Measurements from ENCODE around the gene SLC15A3.

SLC15A3 gene

GRCh38 chr11:60970890-60971289 lies 18.9 kb upstream of the SLC15A3 start:
- Histone ChIP-seq H3K9me3 (replicated peaks in 1 of 11) (peaks cover 6 to 17% (median 10%) of the 10 kb centered on the region in 11 experiments; a peak in 15 of 22 replicates), H3K27me3 (peaks cover 20 to 39% (median 31%) of the 10 kb centered on the region in 11 experiments), H3K4me2 (peak overlapping the region in 9 of 11 experiments; percentile 57 to 93 (median 81); a peak in 17 of 22 replicates), H3K4me1 (peaks cover 22 to 41% (median 32%) of the 10 kb centered on the region in 10 experiments), H4K20me1 (0 out of 22 replicates have a peak, but pooled peaks cover 0 to 4% (median 0%) of the 10 kb centered on the region in 11 experiments), H3K27ac (no peak overlapping the region), H3K4me3 (no peak overlapping the region), H3K36me3 (no peaks in the 10 kb centered on the region), H3K9ac (no peak overlapping the region)
- TF ChIP-seq Cebpa-rat (IDR thresholded peaks at IDR 0.05) = no peak

- H3K4me1 ChIP-seq = peaks cover 22 to 41% (median 32%) of the 10 kb centered on the region in 10 experiments
- H3K9ac ChIP-seq = no peak overlapping the region
- 0 out of 22 replicates have a peak, but pooled peaks cover 0 to 4% (median 0%) of the 10 kb centered on the region in 11 experiments for H4K20me1 ChIP-seq
- no peak overlapping the region for H3K27ac ChIP-seq
- no peaks in the 10 kb centered on the region for H3K36me3 ChIP-seq
- TF ChIP-seq Cebpa-rat (IDR thresholded peaks at IDR 0.05) = no peak
- H3K4me2 ChIP-seq = peak overlapping the region in 9 of 11 experiments; percentile 28 to 93 (median 81); a peak in 16 of 22 replicates
- no peak overlapping the region for H3K4me3 ChIP-seq
- peaks cover 20 to 39% (median 31%) of the 10 kb centered on the region in 11 experiments for H3K27me3 ChIP-seq
- H3K9me3 ChIP-seq (replicated peaks in 1 of 11) = peaks cover 6 to 17% (median 10%) of the 10 kb centered on the region in 11 experiments; a peak in 15 of 22 replicates
Measured at GRCh38 chr11:60970369-60970774, 18.4 kb upstream of the SLC15A3 start.

- H4K20me1 ChIP-seq = 0 out of 22 replicates have a peak, but pooled peaks cover 0 to 4% (median 0%) of the 10 kb centered on the region in 11 experiments
- peaks cover 6 to 17% (median 10%) of the 10 kb centered on the region in 11 experiments; a peak in 15 of 22 replicates for H3K9me3 ChIP-seq (replicated peaks in 1 of 11)
- H3K27me3 ChIP-seq = peaks cover 11 to 24% (median 19%) of the 10 kb centered on the region in 11 experiments
- H3K4me3 ChIP-seq = no peak overlapping the region
- no peak for TF ChIP-seq Cebpa-rat (IDR thresholded peaks at IDR 0.05)
- H3K36me3 ChIP-seq = no peaks in the 10 kb centered on the region
- H3K4me2 ChIP-seq = no peak overlapping the region
- H3K4me1 ChIP-seq = peaks cover 21 to 31% (median 24%) of the 10 kb centered on the region in 10 experiments
- no peak overlapping the region for H3K27ac ChIP-seq
- H3K9ac ChIP-seq = no peak overlapping the region
Measured at GRCh38 chr11:60968223-60968622, 16.2 kb upstream of the SLC15A3 start.

- Histone ChIP-seq H3K9me3 (replicated peaks in 1 of 11) (peaks cover 6 to 17% (median 10%) of the 10 kb centered on the region in 11 experiments; a peak in 15 of 22 replicates), H4K20me1 (no peaks in the 10 kb centered on the region), H3K4me3 (no peak overlapping the region), H3K4me2 (peak overlapping the region in 3 of 11 experiments; percentile 13 to 54 (median 47); a peak in 4 of 22 replicates), H3K36me3 (no peaks in the 10 kb centered on the region), H3K27ac (no peak overlapping the region), H3K4me1 (peaks cover 15 to 27% (median 16%) of the 10 kb centered on the region in 10 experiments), H3K9ac (no peak overlapping the region), H3K27me3 (peaks cover 0 to 11% (median 6%) of the 10 kb centered on the region in 11 experiments; a peak in 13 of 22 replicates)
- TF ChIP-seq Cebpa-rat (IDR thresholded peaks at IDR 0.05) = no peak
Measured at GRCh38 chr11:60966890-60967289, 14.9 kb upstream of the SLC15A3 start.

GRCh38 chr11:60964801-60965200 lies 12.8 kb upstream of the SLC15A3 start:
- Histone ChIP-seq H3K4me3 (no peak overlapping the region), H3K27ac (no peak overlapping the region), H3K27me3 (no peaks in the 10 kb centered on the region), H3K9me3 (replicated peaks in 1 of 11) (peaks cover 6 to 17% (median 11%) of the 10 kb centered on the region in 11 experiments; a peak in 15 of 22 replicates), H4K20me1 (no peaks in the 10 kb centered on the region), H3K36me3 (no peaks in the 10 kb centered on the region), H3K4me1 (peaks cover 4 to 10% (median 7%) of the 10 kb centered on the region in 10 experiments; a peak in 17 of 20 replicates), H3K9ac (no peak overlapping the region), H3K4me2 (no peak overlapping the region)
- TF ChIP-seq Cebpa-rat (IDR thresholded peaks at IDR 0.05) = no peak

GRCh38 chr11:60960405-60960804 lies 8.4 kb upstream of the SLC15A3 start:
- H3K4me3 ChIP-seq = no peak overlapping the region
- peaks cover 13 to 32% (median 27%) of the 10 kb centered on the region in 10 experiments for H3K4me1 ChIP-seq
- no peaks in the 10 kb centered on the region for H4K20me1 ChIP-seq
- H3K27ac ChIP-seq = peak overlapping the region in 2 of 11 experiments; percentile 57 to 60; a peak in 2 of 22 replicates
- H3K4me2 ChIP-seq = peak overlapping the region in 8 of 11 experiments; percentile 25 to 72 (median 64); a peak in 14 of 22 replicates
- no peak for TF ChIP-seq Cebpa-rat (IDR thresholded peaks at IDR 0.05)
- H3K36me3 ChIP-seq = no peaks in the 10 kb centered on the region
- 0 out of 22 replicates have a peak, but pooled peaks cover 0 to 6% (median 0%) of the 10 kb centered on the region in 11 experiments for H3K9me3 ChIP-seq (replicated peaks in 1 of 11)
- peak overlapping the region in 1 of 11 experiments; percentile 1; a peak in 1 of 22 replicates for H3K9ac ChIP-seq
- no peaks in the 10 kb centered on the region for H3K27me3 ChIP-seq

- no peaks in the 10 kb centered on the region for H4K20me1 ChIP-seq
- H3K27ac ChIP-seq = peak overlapping the region in 4 of 11 experiments; percentile 0 to 60 (median 44); a peak in 2 of 22 replicates
Measured at GRCh38 chr11:60959431-60959830, 7.5 kb upstream of the SLC15A3 start.

GRCh38 chr11:60957188-60957587 lies 5.2 kb upstream of the SLC15A3 start:
- Histone ChIP-seq H3K4me2 (no peak overlapping the region), H3K27me3 (no peaks in the 10 kb centered on the region), H3K9ac (no peak overlapping the region), H3K4me1 (peaks cover 42 to 63% (median 50%) of the 10 kb centered on the region in 10 experiments), H3K4me3 (no peak overlapping the region), H3K36me3 (no peaks in the 10 kb centered on the region), H3K27ac (no peak overlapping the region), H3K9me3 (replicated peaks in 1 of 11) (0 out of 22 replicates have a peak, but pooled peaks cover 0 to 6% (median 0%) of the 10 kb centered on the region in 11 experiments), H4K20me1 (no peaks in the 10 kb centered on the region)
- TF ChIP-seq Cebpa-rat (IDR thresholded peaks at IDR 0.05) = no peak

More at GRCh38 chr11:60959431-60959830, 7.5 kb upstream of the SLC15A3 start:
- Histone ChIP-seq H3K9me3 (replicated peaks in 1 of 11) (0 out of 22 replicates have a peak, but pooled peaks cover 0 to 6% (median 0%) of the 10 kb centered on the region in 11 experiments), H3K9ac (no peak overlapping the region; a peak in 1 of 22 replicates), H3K4me1 (peaks cover 23 to 40% (median 28%) of the 10 kb centered on the region in 10 experiments), H3K36me3 (no peaks in the 10 kb centered on the region), H3K4me3 (no peak overlapping the region), H3K27me3 (no peaks in the 10 kb centered on the region), H3K4me2 (peak overlapping the region in 9 of 11 experiments; percentile 2 to 72 (median 58); a peak in 17 of 22 replicates)
- peak in 1 of 11 experiments; percentile 46; a peak in 1 of 22 replicates for TF ChIP-seq Cebpa-rat (IDR thresholded peaks at IDR 0.05)

- Histone ChIP-seq H3K27me3 (no peaks in the 10 kb centered on the region), H3K4me2 (peak overlapping the region in 5 of 11 experiments; percentile 5 to 100 (median 78); a peak in 8 of 22 replicates), H3K27ac (no peak overlapping the region), H3K4me1 (peaks cover 42 to 72% (median 65%) of the 10 kb centered on the region in 10 experiments), H3K9ac (no peak overlapping the region), H3K4me3 (no peak overlapping the region), H3K36me3 (peaks cover 0 to 5% (median 0%) of the 10 kb centered on the region in 11 experiments; a peak in 1 of 22 replicates), H4K20me1 (peaks cover 0 to 6% (median 0%) of the 10 kb centered on the region in 11 experiments; a peak in 5 of 22 replicates), H3K9me3 (replicated peaks in 1 of 11) (0 out of 22 replicates have a peak, but pooled peaks cover 0 to 4% (median 0%) of the 10 kb centered on the region in 11 experiments)
- TF ChIP-seq Cebpa-rat (IDR thresholded peaks at IDR 0.05) = no peak
Measured at GRCh38 chr11:60955571-60955970, 3.6 kb upstream of the SLC15A3 start.

All from BLaER1 treated with 17β-estradiol and CSF1 and Interleukin-3, amounts not matched to agents 10 nM and 100 nM (cell line).